ENCODE results near the gene ZNF75A. TPM values are rescaled to one million over a fixed set of nuclear protein-coding genes. Genes with fewer than 3 reads are reported as not detected.

ZNF75A gene
- total and polyA plus RNA-seq, 9 of the 15 experiments (the other 6 are each of a cell fraction or from before 2014, with no cell fraction given): 7.2 to 24.5 (median 17.1) TPM

DNA sequence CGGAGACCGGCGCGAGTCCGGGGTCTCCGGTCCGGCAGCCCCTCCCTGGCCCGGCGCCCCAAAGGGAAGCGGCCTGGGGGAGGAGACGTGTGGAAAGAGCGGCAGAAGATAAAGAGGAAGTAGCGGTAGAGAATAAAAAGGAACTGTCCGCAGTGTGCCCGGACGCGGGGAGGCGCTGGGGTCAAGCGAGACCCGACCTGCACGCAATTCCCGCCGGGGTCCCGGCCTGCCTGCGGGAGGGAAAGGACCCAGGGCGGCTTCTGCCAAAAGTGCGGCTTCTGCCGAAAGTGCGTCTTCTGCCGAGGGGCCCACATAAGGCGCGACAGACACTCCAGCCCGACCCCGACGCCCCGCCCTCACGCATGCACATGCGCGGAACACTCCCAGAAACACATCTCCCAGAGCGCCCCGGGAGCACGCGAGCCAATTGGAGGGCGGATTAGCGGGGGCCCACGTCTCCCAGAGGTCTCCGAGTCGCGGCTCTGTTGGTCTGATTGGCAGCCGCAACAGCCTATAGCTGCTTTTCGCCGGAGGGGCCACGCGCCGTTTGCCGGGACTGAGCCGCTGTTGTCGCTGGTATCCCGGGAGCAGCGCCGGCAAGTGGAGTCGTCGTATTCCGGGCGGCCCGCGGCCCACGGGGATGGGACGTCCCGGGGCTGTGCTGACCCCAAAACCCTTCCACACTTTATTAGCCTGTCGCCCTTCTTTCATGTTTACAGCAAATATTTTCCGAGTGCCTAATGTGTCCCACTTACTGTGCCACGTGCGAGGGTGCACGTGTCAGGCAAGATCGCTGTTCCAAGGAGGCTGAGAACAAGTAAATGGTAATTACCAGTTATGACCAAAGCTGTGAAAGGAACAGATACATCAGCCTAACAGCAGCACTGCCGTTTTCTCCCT is 40.9 kb upstream of the ZNF75A start (continued):
- TF ChIP-seq, protein P1, sequence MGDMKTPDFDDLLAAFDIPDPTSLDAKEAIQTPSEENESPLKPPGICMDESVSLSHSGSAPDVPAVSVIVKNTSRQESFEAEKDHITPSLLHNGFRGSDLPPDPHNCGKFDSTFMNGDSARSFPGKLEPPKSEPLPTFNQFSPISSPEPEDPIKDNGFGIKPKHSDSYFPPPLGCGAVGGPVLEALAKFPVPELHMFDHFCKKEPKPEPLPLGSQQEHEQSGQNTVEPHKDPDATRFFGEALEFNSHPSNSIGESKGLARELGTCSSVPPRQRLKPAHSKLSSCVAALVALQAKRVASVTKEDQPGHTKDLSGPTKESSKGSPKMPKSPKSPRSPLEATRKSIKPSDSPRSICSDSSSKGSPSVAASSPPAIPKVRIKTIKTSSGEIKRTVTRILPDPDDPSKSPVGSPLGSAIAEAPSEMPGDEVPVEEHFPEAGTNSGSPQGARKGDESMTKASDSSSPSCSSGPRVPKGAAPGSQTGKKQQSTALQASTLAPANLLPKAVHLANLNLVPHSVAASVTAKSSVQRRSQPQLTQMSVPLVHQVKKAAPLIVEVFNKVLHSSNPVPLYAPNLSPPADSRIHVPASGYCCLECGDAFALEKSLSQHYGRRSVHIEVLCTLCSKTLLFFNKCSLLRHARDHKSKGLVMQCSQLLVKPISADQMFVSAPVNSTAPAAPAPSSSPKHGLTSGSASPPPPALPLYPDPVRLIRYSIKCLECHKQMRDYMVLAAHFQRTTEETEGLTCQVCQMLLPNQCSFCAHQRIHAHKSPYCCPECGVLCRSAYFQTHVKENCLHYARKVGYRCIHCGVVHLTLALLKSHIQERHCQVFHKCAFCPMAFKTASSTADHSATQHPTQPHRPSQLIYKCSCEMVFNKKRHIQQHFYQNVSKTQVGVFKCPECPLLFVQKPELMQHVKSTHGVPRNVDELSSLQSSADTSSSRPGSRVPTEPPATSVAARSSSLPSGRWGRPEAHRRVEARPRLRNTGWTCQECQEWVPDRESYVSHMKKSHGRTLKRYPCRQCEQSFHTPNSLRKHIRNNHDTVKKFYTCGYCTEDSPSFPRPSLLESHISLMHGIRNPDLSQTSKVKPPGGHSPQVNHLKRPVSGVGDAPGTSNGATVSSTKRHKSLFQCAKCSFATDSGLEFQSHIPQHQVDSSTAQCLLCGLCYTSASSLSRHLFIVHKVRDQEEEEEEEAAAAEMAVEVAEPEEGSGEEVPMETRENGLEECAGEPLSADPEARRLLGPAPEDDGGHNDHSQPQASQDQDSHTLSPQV (IDR thresholded peaks at IDR 0.05): peak; percentile 94
- TF ChIP-seq CBFA2T3 (IDR thresholded peaks at IDR 0.05) (0 out of 2 replicates have a peak, but pooled peaks have one; percentile 16), SAP30 (IDR thresholded peaks at IDR 0.05; ENCODE audit: borderline replicate concordance, insufficient read depth, low read depth, low read length, poor library complexity, severe bottlenecking) (peak; percentile 77), TAF1 (IDR thresholded peaks at IDR 0.05; ENCODE audit: control insufficient read depth, extremely low read depth, insufficient read depth, low read length, severe bottlenecking) (peak; percentile 40), SREBF2 (CRISPR knock-in tag; IDR thresholded peaks at IDR 0.05) (0 out of 2 replicates have a peak, but pooled peaks have one; percentile 51), FOXA3 (CRISPR knock-in tag; conservative IDR thresholded peaks at IDR 0.05 in 1 of 2, IDR thresholded peaks at IDR 0.05 in 1 of 2) (peak in 1 of 2 experiments; percentile 91; a peak in 2 of 4 replicates), STAT5A (IDR thresholded peaks at IDR 0.05; ENCODE audit: borderline replicate concordance, low read length) (no peak), ZNF764 (CRISPR knock-in tag; IDR thresholded peaks at IDR 0.05; ENCODE audit: low read depth) (peak; percentile 94), FIP1L1 (IDR thresholded peaks at IDR 0.05; ENCODE audit: low read depth, low read length, poor library complexity, severe bottlenecking) (peak; percentile 81)
- TF ChIP-seq, protein P2, sequence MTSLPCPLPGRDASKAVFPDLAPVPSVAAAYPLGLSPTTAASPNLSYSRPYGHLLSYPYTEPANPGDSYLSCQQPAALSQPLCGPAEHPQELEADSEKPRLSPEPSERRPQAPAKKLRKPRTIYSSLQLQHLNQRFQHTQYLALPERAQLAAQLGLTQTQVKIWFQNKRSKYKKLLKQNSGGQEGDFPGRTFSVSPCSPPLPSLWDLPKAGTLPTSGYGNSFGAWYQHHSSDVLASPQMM (CRISPR knock-in tag; IDR thresholded peaks at IDR 0.05): no peak
- TF ChIP-seq, protein P3, sequence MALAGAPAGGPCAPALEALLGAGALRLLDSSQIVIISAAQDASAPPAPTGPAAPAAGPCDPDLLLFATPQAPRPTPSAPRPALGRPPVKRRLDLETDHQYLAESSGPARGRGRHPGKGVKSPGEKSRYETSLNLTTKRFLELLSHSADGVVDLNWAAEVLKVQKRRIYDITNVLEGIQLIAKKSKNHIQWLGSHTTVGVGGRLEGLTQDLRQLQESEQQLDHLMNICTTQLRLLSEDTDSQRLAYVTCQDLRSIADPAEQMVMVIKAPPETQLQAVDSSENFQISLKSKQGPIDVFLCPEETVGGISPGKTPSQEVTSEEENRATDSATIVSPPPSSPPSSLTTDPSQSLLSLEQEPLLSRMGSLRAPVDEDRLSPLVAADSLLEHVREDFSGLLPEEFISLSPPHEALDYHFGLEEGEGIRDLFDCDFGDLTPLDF (CRISPR knock-in tag; IDR thresholded peaks at IDR 0.05): peak; percentile 68
- TF ChIP-seq, protein P4, sequence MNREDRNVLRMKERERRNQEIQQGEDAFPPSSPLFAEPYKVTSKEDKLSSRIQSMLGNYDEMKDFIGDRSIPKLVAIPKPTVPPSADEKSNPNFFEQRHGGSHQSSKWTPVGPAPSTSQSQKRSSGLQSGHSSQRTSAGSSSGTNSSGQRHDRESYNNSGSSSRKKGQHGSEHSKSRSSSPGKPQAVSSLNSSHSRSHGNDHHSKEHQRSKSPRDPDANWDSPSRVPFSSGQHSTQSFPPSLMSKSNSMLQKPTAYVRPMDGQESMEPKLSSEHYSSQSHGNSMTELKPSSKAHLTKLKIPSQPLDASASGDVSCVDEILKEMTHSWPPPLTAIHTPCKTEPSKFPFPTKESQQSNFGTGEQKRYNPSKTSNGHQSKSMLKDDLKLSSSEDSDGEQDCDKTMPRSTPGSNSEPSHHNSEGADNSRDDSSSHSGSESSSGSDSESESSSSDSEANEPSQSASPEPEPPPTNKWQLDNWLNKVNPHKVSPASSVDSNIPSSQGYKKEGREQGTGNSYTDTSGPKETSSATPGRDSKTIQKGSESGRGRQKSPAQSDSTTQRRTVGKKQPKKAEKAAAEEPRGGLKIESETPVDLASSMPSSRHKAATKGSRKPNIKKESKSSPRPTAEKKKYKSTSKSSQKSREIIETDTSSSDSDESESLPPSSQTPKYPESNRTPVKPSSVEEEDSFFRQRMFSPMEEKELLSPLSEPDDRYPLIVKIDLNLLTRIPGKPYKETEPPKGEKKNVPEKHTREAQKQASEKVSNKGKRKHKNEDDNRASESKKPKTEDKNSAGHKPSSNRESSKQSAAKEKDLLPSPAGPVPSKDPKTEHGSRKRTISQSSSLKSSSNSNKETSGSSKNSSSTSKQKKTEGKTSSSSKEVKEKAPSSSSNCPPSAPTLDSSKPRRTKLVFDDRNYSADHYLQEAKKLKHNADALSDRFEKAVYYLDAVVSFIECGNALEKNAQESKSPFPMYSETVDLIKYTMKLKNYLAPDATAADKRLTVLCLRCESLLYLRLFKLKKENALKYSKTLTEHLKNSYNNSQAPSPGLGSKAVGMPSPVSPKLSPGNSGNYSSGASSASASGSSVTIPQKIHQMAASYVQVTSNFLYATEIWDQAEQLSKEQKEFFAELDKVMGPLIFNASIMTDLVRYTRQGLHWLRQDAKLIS (CRISPR knock-in tag; IDR thresholded peaks at IDR 0.05): 0 out of 2 replicates have a peak, but pooled peaks have one; percentile 50
- TF ChIP-seq, protein P5, sequence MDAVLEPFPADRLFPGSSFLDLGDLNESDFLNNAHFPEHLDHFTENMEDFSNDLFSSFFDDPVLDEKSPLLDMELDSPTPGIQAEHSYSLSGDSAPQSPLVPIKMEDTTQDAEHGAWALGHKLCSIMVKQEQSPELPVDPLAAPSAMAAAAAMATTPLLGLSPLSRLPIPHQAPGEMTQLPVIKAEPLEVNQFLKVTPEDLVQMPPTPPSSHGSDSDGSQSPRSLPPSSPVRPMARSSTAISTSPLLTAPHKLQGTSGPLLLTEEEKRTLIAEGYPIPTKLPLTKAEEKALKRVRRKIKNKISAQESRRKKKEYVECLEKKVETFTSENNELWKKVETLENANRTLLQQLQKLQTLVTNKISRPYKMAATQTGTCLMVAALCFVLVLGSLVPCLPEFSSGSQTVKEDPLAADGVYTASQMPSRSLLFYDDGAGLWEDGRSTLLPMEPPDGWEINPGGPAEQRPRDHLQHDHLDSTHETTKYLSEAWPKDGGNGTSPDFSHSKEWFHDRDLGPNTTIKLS (IDR thresholded peaks at IDR 0.05; ENCODE audit: borderline replicate concordance, low read depth): peak; percentile 92; the same call in 1 of the 2 replicates
